NCI-H524 (cell line): ENCODE measurements around the gene GNG14.
"Not testable (repeated sequence)": the region's sequence is repeated elsewhere in the genome, so short reads cannot be mapped to it uniquely, and the experiment has no call there.

Source experiments
- DNase-seq, 2 experiments: peaks; one replicate each; lab custom pipeline; 2025; lab: John Stamatoyannopoulos, UW

Gene GNG14

GRCh38 chr19:12696366-12697335 is 8.9 kb downstream of the GNG14 start, which contains the start of gene FBXW9:
Gene FBXW9, minus strand, starts transcription at chr19:12696631. Its CDS starts 50 bp downstream, at chr19:12696581.
- peak; percentile 94 to 97 for DNase-seq

GRCh38 chr19:12697425-12697824 is 9.6 kb downstream of the GNG14 start:
- DNase-seq, result not testable (repeated sequence)

GRCh38 chr19:12698138-12698537 is 10.3 kb downstream of the GNG14 start:
- DNase-seq, result no peak

GRCh38 chr19:12701596-12702282 is 13.9 kb downstream of the GNG14 start:
- DNase-seq, result no peak

GRCh38 chr19:12703046-12703445 is 15.2 kb downstream of the GNG14 start:
- peak; percentile 45 to 59 for DNase-seq

GRCh38 chr19:12705169-12705568 is 17.4 kb downstream of the GNG14 start:
- DNase-seq, result no peak

- no peak for DNase-seq
Measured at GRCh38 chr19:12705654-12706331, 18.0 kb downstream of the GNG14 start.

GRCh38 chr19:12706332-12706718 is 18.5 kb downstream of the GNG14 start:
- DNase-seq, result no peak

- no peak for DNase-seq
Measured at GRCh38 chr19:12708641-12709040, 20.8 kb downstream of the GNG14 start.

- DNase-seq, result no peak
Measured at GRCh38 chr19:12711187-12711586, 23.4 kb downstream of the GNG14 start.

GRCh38 chr19:12712077-12712476 is 24.3 kb downstream of the GNG14 start:
- DNase-seq, result peak in 1 of 2 experiments; percentile 6

- not testable (repeated sequence) for DNase-seq
Measured at GRCh38 chr19:12713304-12713703, 25.5 kb downstream of the GNG14 start.

GRCh38 chr19:12715102-12715501 is 27.3 kb downstream of the GNG14 start:
- DNase-seq, result no peak

GRCh38 chr19:12715929-12716328 is 28.1 kb downstream of the GNG14 start:
- DNase-seq, result no peak

- DNase-seq, result no peak
Measured at GRCh38 chr19:12720296-12720695, 32.5 kb downstream of the GNG14 start.

- no peak for DNase-seq
Measured at GRCh38 chr19:12720851-12721655, 33.3 kb downstream of the GNG14 start.

GRCh38 chr19:12721656-12722565 is 34.1 kb downstream of the GNG14 start:
- DNase-seq, result no peak

- DNase-seq, result peak; percentile 99 to 100
Measured at GRCh38 chr19:12722566-12723380, 35.0 kb downstream of the GNG14 start.

- peak in 1 of 2 experiments; percentile 56 for DNase-seq
Measured at GRCh38 chr19:12723381-12723640, 35.5 kb downstream of the GNG14 start.
